Occipital lobe (tissue), 2 donors: Measurements from ENCODE around the gene ASPSCR1. TPM values are rescaled to one million over a fixed set of nuclear protein-coding genes. Genes with fewer than 3 reads are reported as not detected.
A peak's percentile ranks its signal among the peaks of the same experiment; 100 is the strongest.

Experiments used
- DNase-seq: peaks from one replicate; lab custom pipeline; 2025; lab: John Stamatoyannopoulos, UW
- total RNA-seq: library from RNA; depleted of rRNA; stranded (reverse); fragments of >200 nt; gene quantifications from one replicate; pipeline ENCODE4 v1.2.3, GENCODE V29; 2014

ASPSCR1 gene, protein sequence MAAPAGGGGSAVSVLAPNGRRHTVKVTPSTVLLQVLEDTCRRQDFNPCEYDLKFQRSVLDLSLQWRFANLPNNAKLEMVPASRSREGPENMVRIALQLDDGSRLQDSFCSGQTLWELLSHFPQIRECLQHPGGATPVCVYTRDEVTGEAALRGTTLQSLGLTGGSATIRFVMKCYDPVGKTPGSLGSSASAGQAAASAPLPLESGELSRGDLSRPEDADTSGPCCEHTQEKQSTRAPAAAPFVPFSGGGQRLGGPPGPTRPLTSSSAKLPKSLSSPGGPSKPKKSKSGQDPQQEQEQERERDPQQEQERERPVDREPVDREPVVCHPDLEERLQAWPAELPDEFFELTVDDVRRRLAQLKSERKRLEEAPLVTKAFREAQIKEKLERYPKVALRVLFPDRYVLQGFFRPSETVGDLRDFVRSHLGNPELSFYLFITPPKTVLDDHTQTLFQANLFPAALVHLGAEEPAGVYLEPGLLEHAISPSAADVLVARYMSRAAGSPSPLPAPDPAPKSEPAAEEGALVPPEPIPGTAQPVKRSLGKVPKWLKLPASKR
- total RNA-seq = 11.1 TPM

DNA sequence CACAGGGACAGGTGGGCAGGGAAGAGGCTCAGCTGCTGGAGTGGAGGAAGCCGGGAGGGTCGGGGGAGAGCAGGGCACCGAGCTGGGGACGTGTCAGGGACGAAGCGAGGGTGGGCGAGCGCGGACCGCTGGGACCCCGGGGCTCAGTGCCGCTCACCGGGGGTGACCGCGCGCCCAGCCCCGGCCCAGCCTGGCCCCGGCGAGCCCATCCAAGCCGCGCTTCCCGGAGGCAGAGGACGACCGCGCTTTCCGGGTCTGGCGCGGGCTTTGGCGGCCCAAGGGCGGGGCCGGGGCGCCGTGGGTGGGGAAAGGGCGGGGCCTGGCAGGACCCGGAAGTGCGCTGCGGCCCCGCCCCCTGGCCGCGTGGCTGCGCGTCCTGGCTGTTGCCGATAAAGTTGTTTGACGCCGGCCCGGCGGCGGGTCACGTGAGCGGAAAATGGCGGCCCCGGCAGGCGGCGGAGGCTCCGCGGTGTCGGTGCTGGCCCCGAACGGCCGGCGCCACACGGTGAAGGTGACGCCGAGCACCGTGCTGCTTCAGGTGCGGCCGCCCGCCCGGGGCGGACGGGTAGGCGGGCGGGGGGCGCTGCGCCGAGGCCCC, at the start of gene ASPSCR1:
ASPSCR1 (plus strand) TSS at position 419 of the 598 bp plus-strand sequence; CDS start at position 437, 18 bp downstream.
- peak; percentile 73 for DNase-seq

DNA sequence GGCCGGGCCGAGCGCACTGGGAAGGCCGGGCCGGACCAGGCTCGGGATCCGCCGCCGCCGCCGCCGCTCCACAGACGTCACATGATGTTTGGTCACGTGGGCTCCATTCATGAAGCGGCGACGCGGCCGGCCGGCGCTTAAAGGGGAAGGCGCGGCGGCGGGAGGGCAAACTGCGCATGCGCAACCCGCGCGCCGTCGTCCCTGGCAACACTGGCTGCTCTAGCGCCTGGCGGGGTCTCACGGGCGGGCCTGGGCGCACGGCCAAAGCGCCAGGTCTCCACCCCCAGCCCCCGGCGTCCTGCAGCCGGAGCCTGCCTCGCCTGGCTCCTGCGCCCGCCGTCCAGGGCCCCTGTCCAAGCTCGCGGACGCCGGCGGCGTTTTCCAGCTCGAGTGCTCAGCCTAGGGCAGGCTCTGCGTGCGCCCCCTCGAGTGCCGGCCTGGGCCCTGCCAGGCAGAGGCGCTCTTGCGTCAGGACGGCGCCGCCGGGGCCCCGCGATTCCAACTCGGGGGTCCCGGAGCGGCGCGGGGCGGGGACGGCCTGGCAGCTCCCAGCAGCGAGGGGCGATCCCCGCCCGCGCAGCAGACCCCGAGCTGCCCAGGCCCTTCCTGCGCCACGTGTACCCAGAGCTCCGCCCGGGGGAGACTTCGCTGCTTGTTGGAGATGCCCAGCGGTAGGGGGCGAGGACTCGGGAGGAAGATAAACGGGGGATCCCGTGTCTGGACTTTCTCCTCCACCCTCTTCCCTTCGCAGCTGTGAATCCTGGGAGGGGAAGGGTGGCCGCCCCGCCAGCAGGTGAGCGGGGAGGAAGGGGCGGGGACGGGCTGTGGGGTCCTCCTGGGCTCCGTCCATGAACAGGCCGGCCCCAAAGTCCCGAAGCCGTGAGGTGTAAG, 49.5 kb upstream of the ASPSCR1 start, which contains the start of gene MAFG:
MAFG (minus strand) TSS at position 83 of the 891 bp plus-strand sequence. CDS start 4,550 bp downstream, outside the sequence.
- peak; percentile 78 for DNase-seq

DNA sequence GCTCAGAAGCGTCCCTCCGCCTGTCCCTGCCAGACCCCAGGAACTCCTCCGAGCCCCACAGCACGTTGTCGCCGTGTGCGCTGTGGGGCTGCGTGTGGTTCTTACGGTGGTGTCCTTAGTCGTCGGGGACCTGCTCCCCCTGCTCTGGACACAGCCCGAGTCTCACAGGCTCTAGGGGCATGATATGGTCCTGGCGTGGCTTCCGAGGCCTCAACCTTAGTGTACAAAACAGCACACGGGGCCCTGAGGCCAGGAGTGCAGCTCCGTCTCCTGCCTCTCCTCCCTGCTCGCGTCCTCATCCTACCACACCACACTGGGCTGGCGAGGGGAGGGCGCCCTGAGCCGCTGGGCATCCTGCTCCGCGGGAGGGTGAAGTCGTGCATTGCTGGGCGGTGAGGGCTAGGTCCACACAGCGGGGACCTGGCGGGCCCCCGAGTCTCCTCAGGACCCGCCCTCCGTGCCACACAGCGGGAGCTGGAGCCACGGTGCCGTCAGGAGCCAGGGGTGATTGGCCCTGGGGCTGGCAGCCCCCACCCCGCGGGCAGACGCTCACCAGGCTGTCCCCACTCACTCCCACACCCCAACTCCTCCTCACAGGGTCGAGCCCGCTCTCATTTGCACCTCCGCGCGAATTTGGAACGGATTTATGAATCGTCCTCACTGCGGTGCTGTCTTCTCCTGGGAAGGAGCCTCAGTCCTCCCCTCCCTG, 48.7 kb upstream of the ASPSCR1 start:
- no peak for DNase-seq

DNA sequence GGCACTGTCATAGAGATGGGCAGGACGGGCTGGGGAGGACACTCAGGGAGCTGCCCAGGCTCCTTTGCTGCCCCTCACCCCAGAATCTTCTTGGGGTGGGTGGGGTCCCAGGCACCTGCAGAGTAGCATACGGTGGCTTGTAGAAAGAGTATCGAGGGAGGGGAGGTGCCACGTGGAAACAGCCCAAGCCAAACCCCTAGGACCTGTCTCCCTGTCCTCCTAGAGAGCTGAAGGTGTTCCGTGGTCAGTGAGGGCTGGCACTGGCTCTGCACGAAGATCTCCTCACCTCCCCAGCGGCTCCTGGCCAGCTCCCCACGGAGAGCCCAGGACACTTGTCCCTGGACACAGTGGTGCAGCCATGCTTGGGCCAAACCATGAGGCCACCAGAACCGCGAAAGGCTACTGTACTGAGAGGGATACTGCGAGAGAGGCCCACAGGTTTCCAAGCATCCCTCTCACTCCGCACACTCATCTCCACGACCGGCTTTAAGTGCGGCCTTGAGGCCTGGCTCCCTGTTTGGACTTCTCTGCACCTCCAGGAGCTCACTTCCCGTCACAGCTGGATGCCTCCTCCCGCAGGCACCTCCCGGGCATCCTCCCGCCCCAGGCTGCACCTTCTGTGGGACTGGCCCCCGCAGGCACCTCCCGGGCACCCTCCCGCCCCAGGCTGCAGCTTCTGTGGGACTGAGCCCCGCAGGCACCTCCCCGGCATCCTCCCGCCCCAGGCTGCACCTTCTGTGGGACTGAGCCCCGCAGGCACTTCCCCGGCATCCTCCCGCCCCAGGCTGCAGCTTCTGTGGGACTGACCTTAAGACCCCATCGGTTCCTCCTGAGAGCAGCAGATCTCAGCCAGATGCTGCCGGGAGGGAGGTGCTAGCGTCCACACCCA, 47.9 kb upstream of the ASPSCR1 start:
- no peak for DNase-seq

DNA sequence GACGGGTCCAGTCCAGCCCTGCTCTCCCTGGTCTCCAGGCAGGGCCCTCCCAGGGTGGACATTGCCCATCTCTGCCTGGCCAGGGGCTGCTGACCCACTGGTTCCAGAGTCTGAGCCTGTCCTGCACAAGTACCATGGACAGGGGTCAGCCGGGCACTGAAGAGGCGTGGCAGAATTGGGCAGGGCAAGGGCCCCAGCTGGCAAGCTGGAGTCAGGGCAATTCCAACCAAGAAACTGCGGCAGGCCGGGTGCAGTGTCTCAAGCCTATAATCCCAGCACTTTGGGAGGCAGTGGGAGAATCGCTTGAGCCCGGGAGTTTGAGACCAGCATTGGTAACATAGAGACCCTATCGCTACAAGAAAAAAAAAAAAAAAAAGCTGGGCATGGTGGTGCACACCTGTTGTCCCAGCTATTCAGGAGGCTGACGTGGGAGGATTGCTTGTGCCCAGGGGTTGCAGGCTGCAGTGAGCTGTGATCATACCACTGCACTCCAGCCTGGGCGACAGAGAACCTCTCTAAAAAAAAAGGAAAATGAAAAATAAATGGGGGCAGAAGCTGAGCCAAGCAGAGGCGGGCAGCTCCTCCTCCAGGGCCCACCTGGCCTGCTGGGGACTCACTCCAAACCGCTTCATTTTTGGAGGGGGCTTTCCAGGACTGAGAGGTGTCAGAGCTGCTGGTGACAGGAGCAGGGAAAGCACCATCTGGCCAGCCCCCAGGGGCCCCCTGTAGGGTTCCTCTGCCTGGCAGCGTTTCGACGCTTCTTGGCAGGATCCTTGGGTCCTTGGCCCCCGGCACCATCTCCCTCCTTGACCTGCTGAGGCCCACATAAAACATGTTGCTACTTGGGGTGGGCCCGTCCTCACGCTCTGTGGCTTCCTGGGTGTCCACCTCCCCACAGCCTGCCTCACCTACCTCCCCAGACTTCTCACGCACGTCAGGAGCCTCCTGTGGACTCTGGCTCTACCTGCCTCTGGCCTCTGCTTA, 47.0 kb upstream of the ASPSCR1 start:
- DNase-seq = no peak

DNA sequence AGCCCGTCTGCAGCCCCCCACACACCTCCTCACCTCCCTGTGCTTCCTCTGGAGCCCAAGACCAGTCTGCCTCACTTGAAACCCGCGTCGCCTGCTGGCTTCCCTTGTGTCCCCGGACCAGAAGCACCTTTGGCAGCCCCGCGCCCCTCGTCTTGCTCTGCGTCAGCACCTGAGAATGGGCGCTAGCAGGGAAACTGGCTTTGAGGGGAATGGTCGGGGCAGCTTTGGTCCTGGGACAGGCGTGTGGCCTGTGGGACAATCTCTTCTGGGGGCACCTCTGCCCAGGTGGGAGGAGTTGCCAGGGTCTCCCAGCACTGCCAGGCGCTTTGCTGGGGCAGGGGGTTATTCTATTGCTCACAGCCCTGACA, 46.3 kb upstream of the ASPSCR1 start:
- DNase-seq = no peak

DNA sequence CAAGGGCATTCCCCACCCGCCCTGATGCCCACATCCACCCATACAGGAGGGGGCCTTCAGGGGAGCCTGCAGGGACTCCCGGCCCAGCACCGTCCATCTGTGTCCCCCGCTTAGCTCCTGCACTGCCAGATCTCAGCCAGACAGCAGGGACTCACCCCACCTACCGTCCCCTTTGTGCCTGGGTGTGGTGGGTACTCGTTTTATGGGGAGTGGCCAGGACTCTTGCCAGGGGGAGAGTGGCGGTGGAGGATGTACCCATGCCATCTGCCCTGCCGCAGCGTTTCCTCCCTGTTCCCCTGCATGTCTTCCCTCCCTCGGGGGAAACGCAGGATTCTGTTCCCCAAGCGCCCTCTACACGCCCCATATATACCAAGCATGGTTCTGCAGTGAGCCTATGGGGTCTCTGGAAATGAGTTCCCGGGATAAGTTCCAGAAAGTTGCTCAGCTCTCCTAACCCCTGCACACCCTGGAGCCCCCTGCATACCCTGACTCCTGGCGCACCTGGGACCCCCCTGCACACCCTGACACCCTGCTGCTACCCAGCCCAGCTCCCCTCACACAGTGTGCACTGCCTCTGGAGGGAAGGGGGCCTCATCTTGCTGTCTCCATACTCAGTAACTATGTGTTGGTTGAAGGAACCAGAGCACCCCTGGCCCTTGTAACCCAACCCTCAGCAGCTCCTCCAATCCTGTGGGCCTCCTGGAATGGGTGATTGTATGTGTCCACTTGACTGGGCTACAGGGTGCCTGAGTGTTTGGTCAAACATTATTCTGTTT, 45.7 kb upstream of the ASPSCR1 start:
- no peak for DNase-seq

DNA sequence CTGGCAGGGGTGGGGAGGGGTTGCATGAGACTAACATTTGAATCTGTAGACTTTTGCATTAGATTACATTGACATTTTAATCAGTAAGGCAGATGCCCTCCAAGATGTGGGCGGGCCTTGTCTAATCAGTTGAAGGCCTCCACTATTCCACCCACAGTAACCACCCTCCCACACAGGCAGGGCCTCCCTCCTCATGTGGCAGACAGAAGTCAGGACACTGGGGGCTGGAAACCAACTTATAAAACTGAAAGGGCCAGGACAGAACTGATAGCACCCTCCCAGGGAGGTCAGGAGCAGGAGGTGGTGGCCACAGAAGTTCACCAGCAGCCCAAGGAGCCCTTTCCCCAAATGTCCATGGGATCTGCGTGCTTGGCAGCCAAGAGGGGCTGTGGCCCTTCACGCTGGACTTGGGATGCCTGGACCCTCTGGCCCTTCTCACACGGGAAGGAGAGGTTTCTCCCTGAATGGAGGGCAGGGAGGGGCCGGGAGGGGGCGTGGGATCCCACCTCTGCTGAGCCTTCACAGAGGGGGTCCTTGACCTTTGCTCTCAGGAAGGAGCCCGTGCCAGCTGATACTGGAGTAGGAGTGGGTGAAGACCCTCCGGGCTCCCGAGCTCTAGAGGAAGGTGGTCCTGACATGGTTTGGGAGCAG, 45.0 kb upstream of the ASPSCR1 start:
- no peak for DNase-seq

DNA sequence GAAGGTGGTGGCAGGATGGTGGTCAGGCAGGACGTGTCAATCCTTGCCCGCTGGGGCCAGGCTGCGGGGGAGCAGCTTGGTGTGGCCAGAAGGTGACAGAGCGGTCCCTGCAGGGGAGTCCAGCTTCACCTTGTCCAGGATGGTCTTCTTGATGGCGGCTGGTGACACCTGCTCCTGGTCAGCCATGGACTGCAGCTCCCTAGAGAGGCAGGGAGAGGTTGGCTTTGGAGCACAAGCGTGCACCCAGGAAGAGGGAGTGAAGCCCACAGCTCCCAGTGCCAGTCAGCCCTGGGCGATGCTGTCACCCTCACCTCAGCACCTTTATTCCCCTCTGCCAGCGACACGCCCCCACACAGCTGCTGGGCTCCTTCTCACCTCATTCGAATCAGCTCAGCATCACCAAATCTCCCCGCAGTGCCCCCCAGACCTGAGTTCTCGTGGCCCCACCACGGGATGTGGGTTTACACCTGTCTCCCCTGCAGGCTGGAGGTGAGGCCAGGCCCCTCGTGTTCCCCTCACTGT, 44.2 kb upstream of the ASPSCR1 start:
- DNase-seq = no peak

DNA sequence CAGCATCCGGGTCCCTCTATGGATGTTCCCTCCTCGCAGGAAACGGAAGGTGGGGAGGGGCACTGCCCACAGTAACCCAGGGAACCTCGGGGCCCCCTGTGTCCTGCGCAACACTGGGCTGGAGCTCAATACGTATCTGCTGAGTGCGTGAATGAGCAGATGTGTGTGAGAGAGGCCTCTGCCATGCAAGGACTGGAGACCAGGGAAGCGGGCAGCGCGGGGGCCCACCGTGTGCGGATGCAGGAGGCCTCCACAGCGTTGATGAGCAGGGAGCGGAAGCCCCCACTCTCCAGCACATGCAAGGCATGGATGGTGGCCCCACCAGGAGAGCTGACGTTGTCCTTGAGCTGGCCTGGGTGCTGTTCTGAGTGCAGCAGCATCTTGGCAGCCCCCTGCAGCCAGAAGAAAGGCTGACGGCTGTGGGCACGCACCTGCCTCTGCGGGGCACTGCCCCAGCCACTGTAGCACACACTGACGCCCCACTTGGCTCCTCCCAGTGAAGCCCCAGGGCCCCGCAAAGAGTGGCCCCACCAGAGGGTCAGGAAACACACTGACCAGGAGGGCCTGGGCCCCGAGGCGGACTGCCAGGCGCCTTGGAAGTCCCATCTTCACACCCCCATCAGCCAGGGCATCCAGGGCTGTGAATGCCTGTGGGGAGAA, 43.2 kb upstream of the ASPSCR1 start:
- DNase-seq = no peak

DNA sequence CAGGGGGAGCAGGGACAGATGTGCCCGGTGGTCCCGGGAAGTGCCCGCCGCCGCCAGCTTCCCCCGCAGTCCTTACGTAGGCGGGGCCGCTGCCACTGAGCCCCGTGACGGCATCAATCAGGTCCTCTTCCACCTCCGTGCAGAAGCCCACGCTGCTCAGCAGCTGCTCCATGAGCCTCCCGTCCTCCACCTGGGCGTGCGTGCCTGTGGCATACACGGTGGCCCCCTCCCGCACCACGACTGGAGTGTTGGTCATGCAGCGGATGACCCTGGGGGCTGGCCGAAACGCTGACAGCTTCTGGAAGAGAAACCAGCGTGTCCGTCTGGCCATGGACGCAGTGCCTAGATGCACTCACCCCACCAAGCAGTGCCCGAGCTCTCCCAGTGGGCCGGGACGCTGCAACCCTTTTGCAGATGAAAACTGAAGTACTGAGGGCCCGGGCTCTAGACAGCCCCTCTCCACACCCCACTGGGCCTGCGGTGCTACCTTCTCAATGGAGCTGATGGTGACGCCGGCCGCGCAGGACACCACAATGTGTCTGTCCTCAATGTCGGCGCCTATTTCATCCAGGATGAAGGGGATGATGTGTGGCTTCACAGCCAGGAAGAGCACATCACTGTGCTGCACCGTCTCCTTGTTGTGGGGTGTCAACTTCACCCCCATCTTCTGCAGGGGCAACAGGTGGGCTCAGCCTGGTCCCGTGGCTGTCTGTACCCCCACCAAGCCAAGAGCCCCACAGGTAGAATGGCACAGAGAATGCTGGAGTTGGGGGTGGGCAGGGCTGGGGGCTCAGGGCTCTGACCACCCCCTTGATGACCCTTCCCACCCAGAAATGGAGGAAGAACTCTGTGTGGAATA, 42.4 kb upstream of the ASPSCR1 start:
- DNase-seq = no peak

DNA sequence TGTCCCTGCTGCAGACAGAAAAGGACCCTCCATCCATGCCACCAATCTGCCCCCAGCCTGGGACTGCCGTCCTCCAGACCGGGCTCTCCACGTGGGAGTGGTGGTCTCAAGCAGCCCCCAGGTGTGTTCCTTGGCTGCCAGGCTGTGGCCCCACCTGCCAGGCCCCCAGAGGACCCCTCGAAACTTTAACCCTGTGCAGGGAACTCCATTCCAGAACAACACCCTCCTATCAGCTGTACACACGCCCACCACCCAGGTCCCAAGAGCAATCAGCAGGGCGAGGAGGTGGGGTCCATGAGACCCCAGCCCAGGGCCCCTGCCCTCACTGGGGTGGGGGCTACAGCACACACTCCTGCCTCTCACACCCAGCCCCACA, 41.7 kb upstream of the ASPSCR1 start:
- no peak for DNase-seq

DNA sequence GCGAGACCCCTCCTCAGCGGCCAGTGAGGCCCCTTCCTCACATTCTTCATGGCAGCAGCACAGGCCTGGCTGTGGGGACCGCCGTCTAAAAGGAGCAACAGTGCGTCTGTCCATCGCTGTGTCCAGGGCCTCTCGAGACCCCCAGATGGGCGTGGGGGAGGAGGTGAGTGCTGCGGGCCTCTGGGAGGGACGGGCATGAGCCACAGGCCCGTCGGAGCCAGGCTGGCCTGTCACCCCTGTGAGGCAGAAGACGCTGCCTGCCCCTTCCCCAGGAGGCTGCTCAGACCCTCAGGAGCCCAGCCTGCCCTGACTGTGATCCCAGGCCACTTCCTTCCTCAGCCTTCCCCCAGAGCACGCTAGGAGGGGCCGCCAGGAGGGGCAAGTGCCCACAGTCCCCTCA, 38.2 kb upstream of the ASPSCR1 start:
- DNase-seq = no peak

DNA sequence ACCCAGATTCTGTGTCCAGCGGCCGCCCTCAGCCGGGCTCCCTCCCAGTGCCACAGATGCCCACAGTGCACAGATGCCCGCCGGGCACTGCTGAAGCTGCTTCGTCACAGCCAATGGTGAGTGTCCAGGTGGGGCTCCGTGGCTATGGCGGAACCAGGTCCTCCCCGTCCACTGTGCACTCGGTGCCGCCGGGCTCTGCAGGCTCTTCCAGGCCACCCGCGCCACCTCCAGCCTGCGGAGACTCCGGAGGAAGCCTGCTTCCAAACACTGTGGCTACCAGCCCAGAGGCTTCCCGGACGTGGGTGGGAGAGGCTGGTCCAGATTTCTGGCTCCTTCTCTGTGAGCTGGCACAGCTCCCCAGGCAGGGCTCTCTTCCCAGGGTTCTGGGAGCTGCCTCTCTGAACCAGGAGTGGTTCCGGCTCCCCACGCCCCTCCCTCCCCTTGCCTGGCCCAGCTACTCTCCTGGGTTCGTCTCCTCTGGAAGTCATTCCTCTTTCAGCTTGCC, 37.5 kb upstream of the ASPSCR1 start:
- peak; percentile 79 for DNase-seq
